ENCODE data around the gene LHB. TPM values are rescaled to one million over a fixed set of nuclear protein-coding genes. Genes with fewer than 3 reads are reported as not detected.

LHB gene
- total RNA-seq, 2 donors from 2014 or later: 0.59 TPM; not detected in 1

DNA sequence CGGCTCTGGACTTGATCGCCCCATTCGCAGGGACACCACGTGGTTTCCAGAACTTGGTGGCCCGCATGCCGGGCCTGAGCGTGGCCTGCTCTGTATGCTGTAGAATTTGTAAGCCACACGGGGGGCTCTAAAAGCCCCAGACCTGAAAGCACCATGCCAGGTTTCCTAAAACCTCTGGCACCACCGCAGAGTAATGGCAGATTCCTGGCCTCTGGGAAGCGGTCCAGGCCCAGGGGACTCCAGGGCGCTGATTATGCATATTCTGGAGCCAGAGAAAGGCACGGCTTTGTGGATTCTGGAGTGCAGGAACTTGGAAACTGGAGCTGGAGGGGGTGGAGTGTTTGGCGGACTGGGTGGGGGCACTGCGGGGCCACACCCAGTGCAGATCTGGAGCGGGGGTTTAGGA is 48.1 kb downstream of the LHB start:
- Mint-ChIP-seq H3K9me3 (no peaks in the 10 kb centered on the region), H3K27me3 (ENCODE audit: insufficient read depth) (peaks cover 2% of the 10 kb centered on the region), H3K36me3 (ENCODE audit: low read depth) (peaks cover 59% of the 10 kb centered on the region), H3K27ac (no peak overlapping the region), H3K4me1 (peaks cover 11% of the 10 kb centered on the region), H3K4me3 (no peak overlapping the region)
- TF ChIP-seq, protein P1, sequence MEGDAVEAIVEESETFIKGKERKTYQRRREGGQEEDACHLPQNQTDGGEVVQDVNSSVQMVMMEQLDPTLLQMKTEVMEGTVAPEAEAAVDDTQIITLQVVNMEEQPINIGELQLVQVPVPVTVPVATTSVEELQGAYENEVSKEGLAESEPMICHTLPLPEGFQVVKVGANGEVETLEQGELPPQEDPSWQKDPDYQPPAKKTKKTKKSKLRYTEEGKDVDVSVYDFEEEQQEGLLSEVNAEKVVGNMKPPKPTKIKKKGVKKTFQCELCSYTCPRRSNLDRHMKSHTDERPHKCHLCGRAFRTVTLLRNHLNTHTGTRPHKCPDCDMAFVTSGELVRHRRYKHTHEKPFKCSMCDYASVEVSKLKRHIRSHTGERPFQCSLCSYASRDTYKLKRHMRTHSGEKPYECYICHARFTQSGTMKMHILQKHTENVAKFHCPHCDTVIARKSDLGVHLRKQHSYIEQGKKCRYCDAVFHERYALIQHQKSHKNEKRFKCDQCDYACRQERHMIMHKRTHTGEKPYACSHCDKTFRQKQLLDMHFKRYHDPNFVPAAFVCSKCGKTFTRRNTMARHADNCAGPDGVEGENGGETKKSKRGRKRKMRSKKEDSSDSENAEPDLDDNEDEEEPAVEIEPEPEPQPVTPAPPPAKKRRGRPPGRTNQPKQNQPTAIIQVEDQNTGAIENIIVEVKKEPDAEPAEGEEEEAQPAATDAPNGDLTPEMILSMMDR (conservative IDR thresholded peaks at IDR 0.05): no peak
- Histone ChIP-seq H3K9me3 (ENCODE audit: control insufficient read depth, low read length) (no peaks in the 10 kb centered on the region), H3K4me1 (ENCODE audit: control insufficient read depth, insufficient read depth, low read length) (peaks cover 7% of the 10 kb centered on the region), H3K27ac (ENCODE audit: low read depth, low read length) (no peak overlapping the region), H3K9ac (ENCODE audit: extremely low read depth, low read length, poor library complexity, severe bottlenecking) (no peak overlapping the region), H3K4me3 (ENCODE audit: low read length) (no peak overlapping the region), H3K27me3 (ENCODE audit: control insufficient read depth, insufficient read depth, low read length, poor library complexity, severe bottlenecking) (no peaks in the 10 kb centered on the region), H3K36me3 (ENCODE audit: control insufficient read depth, insufficient read depth, low read length) (peaks cover 60% of the 10 kb centered on the region)
- WGBS, 2 experiments (ENCODE audit: insufficient coverage in 1 of 2, insufficient read length in 1 of 2): 95 to 99% methylated on average over 14 to 15 of the region's 15 CpGs
- DNase-seq: no peak

DNA sequence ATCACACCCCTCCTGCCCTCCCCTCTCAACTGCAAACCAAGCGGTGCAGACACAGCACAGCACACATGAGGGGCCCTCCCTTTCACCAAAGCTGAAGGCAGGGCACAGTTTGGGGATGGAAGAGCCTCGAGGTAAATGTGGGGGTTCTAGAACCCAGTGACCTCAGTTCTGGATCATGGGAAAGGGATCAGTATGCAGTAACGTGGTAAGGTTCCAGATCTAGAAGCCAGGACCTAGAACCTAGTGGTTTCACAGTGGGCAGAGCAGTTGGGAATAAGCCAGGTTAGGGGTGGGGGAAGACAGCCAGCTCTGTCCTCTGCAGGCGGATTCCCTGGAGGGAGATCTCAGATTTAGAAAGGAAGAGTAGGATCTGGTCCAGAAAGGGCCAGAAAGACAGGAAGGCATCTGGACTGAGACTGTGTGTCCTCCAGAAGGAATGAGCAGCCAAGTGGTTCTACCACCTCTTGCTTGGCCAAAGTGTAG is 48.7 kb downstream of the LHB start:
- peaks cover 12% of the 10 kb centered on the region for H3K4me1 ChIP-seq (ENCODE audit: control insufficient read depth, insufficient read depth, low read length)
- Mint-ChIP-seq H3K27ac (no peak overlapping the region), H3K36me3 (ENCODE audit: low read depth) (peaks cover 56% of the 10 kb centered on the region), H3K4me1 (peaks cover 14% of the 10 kb centered on the region), H3K27me3 (ENCODE audit: insufficient read depth) (peaks cover 2% of the 10 kb centered on the region), H3K9me3 (no peaks in the 10 kb centered on the region), H3K4me3 (no peak overlapping the region)
- peaks cover 56% of the 10 kb centered on the region for H3K36me3 ChIP-seq (ENCODE audit: control insufficient read depth, insufficient read depth, low read length)
- H3K9me3 ChIP-seq (ENCODE audit: control insufficient read depth, low read length): no peaks in the 10 kb centered on the region
- 91 to 97% methylated on average over 3 to 4 of the region's 4 CpGs for WGBS, 2 experiments (ENCODE audit: insufficient coverage in 1 of 2, insufficient read length in 1 of 2)
- DNase-seq: no peak
- H3K9ac ChIP-seq (ENCODE audit: extremely low read depth, low read length, poor library complexity, severe bottlenecking): no peak overlapping the region
- H3K27me3 ChIP-seq (ENCODE audit: control insufficient read depth, insufficient read depth, low read length, poor library complexity, severe bottlenecking): no peaks in the 10 kb centered on the region
- TF ChIP-seq, protein P1 (conservative IDR thresholded peaks at IDR 0.05): no peak
- H3K27ac ChIP-seq (ENCODE audit: low read depth, low read length): no peak overlapping the region
- H3K4me3 ChIP-seq (ENCODE audit: low read length): no peak overlapping the region

DNA sequence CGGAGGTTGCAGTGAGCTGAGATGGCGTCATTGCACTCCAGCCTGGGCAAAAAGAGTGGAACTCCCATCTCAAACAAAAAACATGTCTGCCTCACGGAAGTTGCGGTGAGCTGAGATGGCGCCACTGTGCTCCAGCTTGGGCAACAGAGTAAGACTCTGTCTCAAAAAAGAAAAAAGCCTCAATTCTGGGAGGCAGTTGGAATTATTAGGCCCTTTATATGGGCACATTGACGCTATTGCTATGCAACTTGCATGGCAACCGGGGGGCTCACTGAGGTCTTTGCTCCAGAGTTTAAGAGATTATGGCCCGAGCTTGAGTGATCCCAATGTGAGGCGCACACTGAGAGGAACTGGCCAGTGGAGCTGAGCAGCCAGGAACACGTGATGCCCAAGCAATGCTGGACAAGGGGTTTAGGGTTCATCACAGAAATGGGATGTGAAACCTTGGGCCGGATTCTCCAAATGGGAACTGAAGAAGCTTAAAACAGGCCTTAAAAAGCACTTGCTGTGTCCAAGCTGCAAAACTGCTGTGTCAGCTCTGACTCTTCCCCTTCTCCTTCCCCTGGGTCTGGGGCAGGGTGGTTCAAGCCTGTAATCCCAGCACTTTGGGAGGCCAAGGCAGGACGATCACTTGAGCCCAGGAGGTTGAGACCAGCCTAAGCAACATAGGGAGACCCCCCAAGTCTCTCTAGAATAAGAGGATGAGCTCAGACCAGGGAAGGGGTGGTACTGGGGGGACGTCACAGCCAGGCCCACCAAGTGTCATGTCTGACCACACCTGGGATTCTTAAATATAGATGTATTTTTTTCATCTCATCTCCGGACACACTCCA is 49.3 kb downstream of the LHB start:
- no peak overlapping the region for H3K9ac ChIP-seq (ENCODE audit: extremely low read depth, low read length, poor library complexity, severe bottlenecking)
- Mint-ChIP-seq H3K36me3 (ENCODE audit: low read depth) (peaks cover 52% of the 10 kb centered on the region), H3K27me3 (ENCODE audit: insufficient read depth) (peaks cover 2% of the 10 kb centered on the region), H3K27ac (peak overlapping the region; percentile 77), H3K9me3 (no peaks in the 10 kb centered on the region), H3K4me3 (peak overlapping the region; percentile 100), H3K4me1 (peaks cover 17% of the 10 kb centered on the region)
- H3K9me3 ChIP-seq (ENCODE audit: control insufficient read depth, low read length): no peaks in the 10 kb centered on the region
- peaks cover 14% of the 10 kb centered on the region for H3K4me1 ChIP-seq (ENCODE audit: control insufficient read depth, insufficient read depth, low read length)
- peak; percentile 66 for DNase-seq
- TF ChIP-seq, protein P1 (conservative IDR thresholded peaks at IDR 0.05): no peak
- H3K27ac ChIP-seq (ENCODE audit: low read depth, low read length): no peak overlapping the region
- H3K4me3 ChIP-seq (ENCODE audit: low read length): no peak overlapping the region
- 93 to 94% methylated on average over 8 to 13 of the region's 14 CpGs for WGBS, 2 experiments (ENCODE audit: insufficient coverage in 1 of 2, insufficient read length in 1 of 2)
- H3K36me3 ChIP-seq (ENCODE audit: control insufficient read depth, insufficient read depth, low read length): peaks cover 53% of the 10 kb centered on the region
- no peaks in the 10 kb centered on the region for H3K27me3 ChIP-seq (ENCODE audit: control insufficient read depth, insufficient read depth, low read length, poor library complexity, severe bottlenecking)

Measured in endodermal cell (in vitro differentiated cells).